Osteocyte (in vitro differentiated cells): ENCODE measurements around the gene CPO. TPM values are rescaled to one million over a fixed set of nuclear protein-coding genes. Genes with fewer than 3 reads are reported as not detected.
A peak's percentile ranks its signal among the peaks of the same experiment; 100 is the strongest.

Source experiments
- DNase-seq: peaks from one replicate; pipeline ENCODE4 v3.0.0; 2021; ENCODE audit warnings: mixed read lengths; ENCODE audit not compliant: unreplicated experiment; ENCODE audit errors: extremely low spot score
- H3K27ac Mint-ChIP-seq: one replicate; pipeline ENCODE4 v1.8.0; 2021; ENCODE audit warnings: mild to moderate bottlenecking, mixed read lengths; ENCODE audit not compliant: unreplicated experiment
- H3K27me3 Mint-ChIP-seq: one replicate; pipeline ENCODE4 v1.8.0; 2021; ENCODE audit warnings: mixed read lengths; ENCODE audit not compliant: unreplicated experiment
- H3K36me3 Mint-ChIP-seq: one replicate; pipeline ENCODE4 v1.8.0; 2021; ENCODE audit warnings: mixed read lengths; ENCODE audit not compliant: unreplicated experiment
- H3K4me1 Mint-ChIP-seq: one replicate; pipeline ENCODE4 v1.8.0; 2021; ENCODE audit warnings: mixed read lengths; ENCODE audit not compliant: unreplicated experiment
- H3K4me3 Mint-ChIP-seq: one replicate; pipeline ENCODE4 v1.8.0; 2021; ENCODE audit warnings: mild to moderate bottlenecking, moderate library complexity, mixed read lengths; ENCODE audit not compliant: unreplicated experiment
- H3K9me3 Mint-ChIP-seq: one replicate; pipeline ENCODE4 v1.8.0; 2021; ENCODE audit warnings: mixed read lengths; ENCODE audit not compliant: unreplicated experiment
- CTCF ChIP-seq: fragments of 200-600 bp; sonication (generic); IDR thresholded peaks from 2 replicates; pipeline ENCODE4 v1.5.0; 2021; ENCODE audit warnings: antibody characterized with exemption, mild to moderate bottlenecking, moderate library complexity
- total RNA-seq: library from RNA; stranded (reverse); gene quantifications from 2 replicates; pipeline ENCODE4 v1.2.1, GENCODE V29; 2021

CPO gene
- total RNA-seq, 1 donor from 2014 or later = not detected

- peaks cover 10% of the 10 kb centered on the region for H3K27me3 Mint-ChIP-seq
- TF ChIP-seq CTCF = no peak
- DNase-seq = no peak
- H3K27ac Mint-ChIP-seq = no peak overlapping the region
- H3K4me1 Mint-ChIP-seq = peaks cover 13% of the 10 kb centered on the region
- no peaks in the 10 kb centered on the region for H3K36me3 Mint-ChIP-seq
- H3K4me3 Mint-ChIP-seq = no peak overlapping the region
- H3K9me3 Mint-ChIP-seq = peaks cover 5% of the 10 kb centered on the region
Measured at GRCh38 chr2:206979922-206980321, 40.6 kb downstream of the CPO start.

- peaks cover 3% of the 10 kb centered on the region for H3K9me3 Mint-ChIP-seq
- no peak overlapping the region for H3K4me3 Mint-ChIP-seq
- peaks cover 7% of the 10 kb centered on the region for H3K27me3 Mint-ChIP-seq
- TF ChIP-seq CTCF = no peak
- H3K27ac Mint-ChIP-seq = no peak overlapping the region
- peaks cover 13% of the 10 kb centered on the region for H3K4me1 Mint-ChIP-seq
- no peaks in the 10 kb centered on the region for H3K36me3 Mint-ChIP-seq
- DNase-seq = no peak
Measured at GRCh38 chr2:206980413-206980812, 41.1 kb downstream of the CPO start.

GRCh38 chr2:206981086-206981674 lies 41.9 kb downstream of the CPO start:
- no peaks in the 10 kb centered on the region for H3K36me3 Mint-ChIP-seq
- no peak overlapping the region for H3K27ac Mint-ChIP-seq
- H3K9me3 Mint-ChIP-seq = no peaks in the 10 kb centered on the region
- peaks cover 13% of the 10 kb centered on the region for H3K4me1 Mint-ChIP-seq
- DNase-seq = no peak
- no peak for TF ChIP-seq CTCF
- peaks cover 3% of the 10 kb centered on the region for H3K27me3 Mint-ChIP-seq
- H3K4me3 Mint-ChIP-seq = no peak overlapping the region

GRCh38 chr2:206981739-206982340 lies 42.5 kb downstream of the CPO start:
- H3K27me3 Mint-ChIP-seq = peaks cover 3% of the 10 kb centered on the region
- no peak overlapping the region for H3K27ac Mint-ChIP-seq
- H3K9me3 Mint-ChIP-seq = no peaks in the 10 kb centered on the region
- no peaks in the 10 kb centered on the region for H3K36me3 Mint-ChIP-seq
- peaks cover 13% of the 10 kb centered on the region for H3K4me1 Mint-ChIP-seq
- no peak overlapping the region for H3K4me3 Mint-ChIP-seq
- peak; percentile 97 for TF ChIP-seq CTCF
- peak; percentile 90 for DNase-seq

- Mint-ChIP-seq H3K9me3 (no peaks in the 10 kb centered on the region), H3K27me3 (peaks cover 3% of the 10 kb centered on the region), H3K36me3 (no peaks in the 10 kb centered on the region), H3K4me1 (peaks cover 13% of the 10 kb centered on the region), H3K27ac (no peak overlapping the region), H3K4me3 (no peak overlapping the region)
- DNase-seq = no peak
- TF ChIP-seq CTCF = no peak
Measured at GRCh38 chr2:206982360-206982955, 43.1 kb downstream of the CPO start.
